Measurements from ENCODE around the gene ADIG.

Gene ADIG

GRCh38 chr20:38612751-38613515 lies 31.9 kb downstream of the ADIG start:
- no peak for DNase-seq (ENCODE audit: extremely low read depth, low read depth)
- no peak for TF ChIP-seq CTCF (IDR thresholded peaks at IDR 0.05; ENCODE audit: low read depth, low read length)

DNA sequence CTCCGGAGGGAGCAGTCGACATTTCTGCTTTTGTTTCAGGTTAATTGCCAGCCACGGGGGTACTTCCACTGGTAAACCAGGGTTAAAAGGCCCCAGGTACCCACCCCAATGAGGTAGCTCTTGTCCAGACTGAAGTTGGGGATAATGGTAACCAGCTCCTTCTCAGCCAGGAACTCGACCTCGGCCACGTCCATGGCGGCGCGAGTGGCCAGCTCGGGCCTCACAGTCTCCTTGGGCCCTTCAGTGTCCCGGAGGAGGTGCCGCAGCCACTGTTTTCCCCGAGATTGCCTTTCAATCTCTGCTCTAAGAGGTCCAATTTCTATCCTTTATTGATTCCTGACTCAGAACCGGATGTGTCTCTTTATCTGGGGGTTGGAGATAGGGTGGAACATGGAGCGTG lies 34.3 kb downstream of the ADIG start:
- no peak for TF ChIP-seq CTCF (IDR thresholded peaks at IDR 0.05; ENCODE audit: low read depth, low read length)
- DNase-seq (ENCODE audit: extremely low read depth, low read depth) = no peak

- DNase-seq (ENCODE audit: extremely low read depth, low read depth) = no peak
Observed at GRCh38 chr20:38616457-38616856, 35.5 kb downstream of the ADIG start.

GRCh38 chr20:38617011-38617829 lies 36.2 kb downstream of the ADIG start:
- DNase-seq (ENCODE audit: extremely low read depth, low read depth) = no peak
- no peak for TF ChIP-seq CTCF (IDR thresholded peaks at IDR 0.05; ENCODE audit: low read depth, low read length)

More at GRCh38 chr20:38616457-38616856, 35.5 kb downstream of the ADIG start:
- no peak for TF ChIP-seq CTCF (IDR thresholded peaks at IDR 0.05; ENCODE audit: low read depth, low read length)

GRCh38 chr20:38617830-38618196 lies 36.8 kb downstream of the ADIG start:
- no peak for DNase-seq (ENCODE audit: extremely low read depth, low read depth)
- no peak for TF ChIP-seq CTCF (IDR thresholded peaks at IDR 0.05; ENCODE audit: low read depth, low read length)

DNA sequence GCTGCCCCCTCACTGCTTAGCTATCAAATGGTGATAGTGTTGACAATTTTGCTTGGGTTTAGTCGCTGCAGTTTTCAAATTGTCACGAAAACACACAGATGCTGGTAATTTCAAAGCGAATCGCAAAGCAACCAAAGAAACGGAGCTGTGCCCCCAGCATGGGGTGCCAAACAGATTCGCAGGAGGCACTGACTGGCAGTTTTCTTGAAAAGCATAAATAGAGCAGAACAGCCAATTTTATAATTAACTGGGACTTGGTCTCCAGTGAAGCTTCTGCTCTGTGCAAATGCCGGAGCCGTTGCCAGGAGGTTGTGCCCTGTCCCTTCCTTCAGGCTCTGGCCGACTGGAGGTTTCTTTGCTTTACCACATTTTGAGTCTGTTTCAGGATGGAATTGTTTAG lies 39.4 kb downstream of the ADIG start:
- no peak for DNase-seq (ENCODE audit: extremely low read depth, low read depth)
- TF ChIP-seq CTCF (IDR thresholded peaks at IDR 0.05; ENCODE audit: low read depth, low read length) = no peak

DNA sequence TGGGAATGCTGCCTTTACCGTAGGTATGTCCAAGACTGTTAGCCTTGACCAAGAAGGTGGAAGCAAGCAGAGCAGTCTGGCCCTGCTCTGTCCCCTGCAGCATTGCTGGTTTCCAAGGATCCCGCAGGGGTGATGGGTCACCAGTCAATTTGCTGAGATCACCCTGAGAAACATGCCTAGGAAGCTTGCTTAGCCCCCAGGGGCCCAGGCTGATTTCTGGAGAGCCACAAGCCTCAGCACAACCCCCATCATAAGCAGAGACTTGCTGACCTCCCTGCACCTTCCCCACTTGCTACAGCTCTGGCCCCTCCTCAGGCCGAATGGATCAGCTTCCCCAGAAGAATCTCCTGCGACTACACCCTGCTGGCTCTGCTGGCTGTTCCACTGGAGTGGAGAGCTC lies 42.1 kb downstream of the ADIG start:
- no peak for TF ChIP-seq CTCF (IDR thresholded peaks at IDR 0.05; ENCODE audit: low read depth, low read length)
- DNase-seq (ENCODE audit: extremely low read depth, low read depth) = no peak
